GM12864 (cell line): ENCODE data around the gene MAD1L1.

ENCODE experiments used
- DNase-seq: peaks from one replicate; pipeline ENCODE4 v3.0.0-alpha.2; 2011; ENCODE audit warnings: low read depth
- H3K4me3 ChIP-seq: 2 replicates; pipeline ENCODE4 v1.5.1; 2011; ENCODE audit warnings: mild to moderate bottlenecking, low read depth, low read length, control low read depth
- CTCF ChIP-seq: IDR thresholded peaks from 2 replicates; pipeline ENCODE4 v1.5.1; 2011; ENCODE audit warnings: low read depth, mild to moderate bottlenecking, moderate library complexity, low read length, control low read depth, inconsistent platforms; ENCODE audit errors: missing control alignments

MAD1L1 gene

GRCh38 chr7:1923409-1924257 lies 309.1 kb downstream of the MAD1L1 start:
- no peak overlapping the region for H3K4me3 ChIP-seq
- TF ChIP-seq CTCF = no peak
- DNase-seq = no peak

DNA sequence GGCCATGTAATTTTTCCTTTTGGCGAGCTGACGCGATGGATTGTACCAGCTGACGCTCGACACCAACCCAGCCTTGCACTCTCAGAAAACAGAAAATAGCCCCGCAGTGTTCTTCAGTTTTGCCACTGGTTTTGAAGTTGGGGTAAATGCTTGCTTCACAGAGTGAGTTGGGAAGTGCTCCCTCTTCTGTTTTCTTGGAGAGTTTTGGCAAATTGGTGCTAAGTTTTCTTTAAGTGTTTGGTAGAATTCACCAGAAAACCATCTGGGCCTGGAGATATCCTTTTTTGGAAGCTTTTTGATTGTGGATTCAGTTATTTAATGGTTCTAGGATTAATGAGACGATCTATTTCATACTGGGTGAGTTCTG lies 309.9 kb downstream of the MAD1L1 start:
- DNase-seq = no peak
- H3K4me3 ChIP-seq = no peak overlapping the region
- TF ChIP-seq CTCF = no peak

DNA sequence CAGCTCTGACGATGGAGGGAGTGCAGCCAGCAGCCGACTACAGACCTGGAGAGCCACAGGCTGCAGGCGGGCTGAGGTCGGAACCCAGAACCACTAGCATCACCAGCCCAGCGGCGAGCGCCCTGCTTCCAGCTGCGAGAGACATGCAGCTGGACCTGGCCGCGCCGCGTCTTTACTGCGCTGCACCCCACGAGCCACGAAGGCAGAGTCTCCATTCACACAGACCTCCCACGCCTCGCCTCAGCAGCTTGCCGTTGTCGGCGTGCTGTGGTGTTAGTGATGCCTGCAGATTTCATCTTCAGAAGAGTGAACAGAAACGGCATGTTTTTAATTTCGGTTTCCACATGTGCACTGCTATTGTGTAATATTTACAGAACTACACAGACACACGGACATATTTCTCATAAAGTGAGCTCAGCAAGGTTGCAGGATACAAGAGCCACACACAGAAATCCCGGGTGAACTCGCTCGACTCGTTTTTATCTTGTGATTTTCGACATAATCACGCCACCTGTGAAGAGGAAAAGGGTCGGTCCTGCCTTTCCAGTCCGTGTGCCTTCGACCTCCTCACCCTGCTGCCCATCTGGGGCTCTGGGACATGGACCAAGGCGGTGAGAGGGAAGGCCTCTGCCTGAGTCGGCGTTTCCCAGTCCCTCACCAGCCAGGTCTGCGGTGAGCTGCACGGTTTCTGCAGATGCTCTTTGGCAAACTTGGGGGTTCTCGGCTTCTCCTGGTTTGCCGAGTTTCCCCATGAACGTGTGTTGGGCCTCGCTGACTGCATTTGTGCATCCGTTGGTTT lies 310.5 kb downstream of the MAD1L1 start:
- H3K4me3 ChIP-seq = no peak overlapping the region
- no peak for DNase-seq

DNA sequence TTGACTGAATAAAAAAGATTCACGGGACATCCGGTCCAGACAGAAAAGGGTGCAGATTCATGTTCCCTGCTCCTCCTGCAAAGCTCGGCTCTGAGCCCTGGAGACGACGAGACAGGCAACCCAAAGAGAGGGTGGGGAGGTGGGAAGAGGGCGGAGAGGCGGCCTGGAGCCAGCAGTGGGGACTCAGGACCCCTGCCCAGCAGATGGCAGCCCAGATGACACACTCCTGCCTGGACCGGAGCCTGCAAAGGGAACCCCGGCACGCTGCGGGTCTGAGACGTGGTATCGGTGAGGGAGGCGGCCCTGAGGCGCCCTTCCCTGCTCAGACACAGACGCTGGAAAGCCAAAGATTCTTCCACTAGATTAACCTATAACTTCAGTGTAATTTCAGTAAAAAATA lies 311.9 kb downstream of the MAD1L1 start:
- no peak for TF ChIP-seq CTCF
- DNase-seq = no peak
- no peak overlapping the region for H3K4me3 ChIP-seq

More for the DNA sequence above, 310.5 kb downstream of the MAD1L1 start:
- TF ChIP-seq CTCF = no peak

GRCh38 chr7:1920266-1920681 lies 312.5 kb downstream of the MAD1L1 start:
- no peak for DNase-seq
- H3K4me3 ChIP-seq = no peak overlapping the region

More at GRCh38 chr7:1920266-1920681, 312.5 kb downstream of the MAD1L1 start:
- no peak for TF ChIP-seq CTCF
